Hematopoietic multipotent progenitor cell treated with erythropoietin and hydrocortisone succinate and interleukin-3 and kit ligand, for 15 days (in vitro differentiated cells): ENCODE data around the gene HOXA13.
A peak's percentile ranks its signal among the peaks of the same experiment; 100 is the strongest.

Source experiments
- DNase-seq: peaks from one replicate; pipeline ENCODE4 v3.0.0-alpha.2; 2015; ENCODE audit warnings: low spot score

Gene HOXA13

DNA sequence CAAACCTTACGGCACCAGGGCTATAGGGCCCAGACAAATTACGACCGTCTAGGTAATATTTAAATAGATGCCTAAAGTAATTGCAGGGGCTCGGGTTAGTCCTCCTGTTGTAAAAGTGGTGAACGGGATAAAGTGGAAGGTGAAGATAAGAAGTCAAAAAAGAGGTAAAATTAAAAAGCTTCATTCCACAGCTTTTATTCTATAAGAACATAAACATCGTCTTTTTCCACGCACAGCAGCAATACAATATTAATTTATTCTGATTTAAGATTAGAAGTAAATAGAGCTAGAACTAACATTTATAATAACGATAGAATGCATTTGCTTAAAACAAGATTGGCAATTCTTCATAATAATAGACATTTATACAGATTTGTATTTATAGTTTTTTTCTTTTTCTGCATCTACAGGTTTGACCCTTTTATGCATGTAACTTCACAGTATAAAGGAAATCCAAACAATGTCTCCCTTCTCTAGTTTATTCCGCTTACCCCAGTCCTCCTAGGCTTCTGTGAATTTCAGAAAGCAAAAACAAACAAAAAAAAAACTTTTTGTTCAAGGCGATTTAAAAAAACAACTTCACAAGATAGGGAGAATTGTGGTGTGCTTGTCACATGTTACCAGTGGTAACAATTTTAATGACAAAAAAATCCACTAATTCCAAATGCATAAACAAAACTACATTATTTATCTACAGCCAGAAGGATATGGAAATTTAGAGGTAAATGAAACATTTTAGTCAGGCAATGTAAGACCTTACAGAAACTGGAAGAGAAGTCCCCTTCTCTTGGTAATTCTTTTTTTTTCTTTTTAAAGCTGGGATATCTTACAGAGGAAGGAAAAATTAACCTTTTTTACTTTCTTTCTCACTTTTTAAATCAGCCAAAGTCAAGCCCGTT lies 29.2 kb downstream of the HOXA13 start:
- DNase-seq: no peak

DNA sequence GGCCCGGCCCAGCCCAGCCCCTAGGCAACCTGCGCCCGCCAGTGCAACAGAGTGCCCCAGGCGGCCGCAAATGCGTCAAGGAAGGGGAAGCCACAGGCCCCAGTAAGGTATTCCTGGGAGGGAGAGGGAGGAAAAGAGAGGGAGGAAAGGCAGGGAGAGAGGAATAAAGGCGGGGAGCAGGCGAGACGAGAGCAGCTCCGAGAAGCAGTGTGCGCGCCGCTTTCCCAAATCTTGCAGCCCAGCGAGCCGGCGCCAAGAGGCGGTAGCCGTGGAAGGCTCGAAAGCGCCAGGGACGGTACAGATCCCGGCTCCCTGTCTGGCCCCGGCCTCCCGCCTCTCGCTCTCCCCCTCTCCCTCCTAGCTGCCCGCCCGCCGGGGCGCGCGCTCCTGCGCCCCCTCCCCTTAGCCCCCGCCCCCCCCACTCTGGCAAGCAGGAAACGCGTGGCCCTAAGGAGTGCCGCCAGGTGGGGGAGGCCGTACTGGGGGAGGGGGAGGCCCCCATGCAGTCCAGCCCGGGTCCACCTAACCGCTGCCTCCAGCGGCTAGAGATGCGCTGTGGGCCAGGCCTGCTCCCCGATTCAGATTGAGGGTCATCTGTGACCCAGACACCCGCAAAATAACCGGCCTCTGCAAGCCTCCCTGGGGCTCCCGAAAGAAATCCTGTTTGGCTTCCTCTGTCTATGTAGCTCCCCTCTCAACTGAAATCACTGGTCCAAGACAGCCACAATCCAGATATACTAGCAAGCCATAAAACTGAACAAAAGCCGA lies 30.0 kb downstream of the HOXA13 start:
- no peak for DNase-seq

DNA sequence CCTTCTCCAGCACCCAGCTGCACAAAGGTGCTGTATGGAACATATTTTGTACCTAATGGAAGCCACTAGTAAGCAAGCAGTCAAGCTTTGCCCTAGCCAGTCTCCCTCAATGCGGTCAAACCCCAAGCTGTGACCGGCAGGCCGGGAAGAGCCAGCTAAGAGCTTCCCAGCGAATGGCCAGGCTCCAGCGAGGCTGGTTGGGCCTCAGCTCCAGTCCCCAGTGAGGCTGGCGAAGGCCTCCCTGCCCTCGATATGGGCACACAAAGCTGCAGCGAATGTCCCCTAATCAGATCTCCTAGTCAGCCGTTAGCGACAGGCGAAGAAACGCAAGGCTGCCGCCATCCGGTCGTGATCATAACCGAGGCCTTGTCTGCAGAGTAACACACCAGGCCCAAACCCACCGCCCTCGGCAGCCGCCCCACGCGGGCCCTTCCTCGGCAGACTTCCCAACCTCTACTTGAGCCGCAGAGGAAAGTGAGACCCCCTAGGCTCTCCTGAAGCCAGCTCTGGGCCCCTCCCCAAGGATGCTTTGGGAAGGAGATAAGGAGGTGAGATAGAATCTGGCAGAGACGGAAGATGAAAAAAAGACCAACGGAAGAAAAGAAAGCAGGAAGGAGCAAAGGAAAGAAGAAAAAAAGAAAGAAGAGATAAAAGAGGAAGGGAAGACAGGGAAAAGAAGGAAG lies 31.5 kb downstream of the HOXA13 start:
- DNase-seq: no peak

DNA sequence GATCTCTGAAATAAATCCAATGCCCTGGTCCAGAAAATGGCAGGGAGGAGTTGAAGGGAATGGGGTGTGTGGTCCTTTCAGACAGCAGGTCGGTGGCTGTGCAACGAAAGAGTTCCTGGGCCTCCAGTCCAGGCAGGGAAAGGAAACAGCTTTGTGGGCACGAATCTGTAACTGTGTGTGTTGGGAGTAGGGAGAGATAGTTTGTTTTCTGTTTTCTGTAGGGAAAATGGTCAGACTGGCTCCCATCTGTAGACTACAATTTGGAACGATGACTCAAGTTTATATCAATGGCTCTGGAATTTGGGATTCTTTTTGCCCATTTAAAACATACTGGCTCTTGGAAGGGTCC lies 32.0 kb downstream of the HOXA13 start:
- DNase-seq: no peak

DNA sequence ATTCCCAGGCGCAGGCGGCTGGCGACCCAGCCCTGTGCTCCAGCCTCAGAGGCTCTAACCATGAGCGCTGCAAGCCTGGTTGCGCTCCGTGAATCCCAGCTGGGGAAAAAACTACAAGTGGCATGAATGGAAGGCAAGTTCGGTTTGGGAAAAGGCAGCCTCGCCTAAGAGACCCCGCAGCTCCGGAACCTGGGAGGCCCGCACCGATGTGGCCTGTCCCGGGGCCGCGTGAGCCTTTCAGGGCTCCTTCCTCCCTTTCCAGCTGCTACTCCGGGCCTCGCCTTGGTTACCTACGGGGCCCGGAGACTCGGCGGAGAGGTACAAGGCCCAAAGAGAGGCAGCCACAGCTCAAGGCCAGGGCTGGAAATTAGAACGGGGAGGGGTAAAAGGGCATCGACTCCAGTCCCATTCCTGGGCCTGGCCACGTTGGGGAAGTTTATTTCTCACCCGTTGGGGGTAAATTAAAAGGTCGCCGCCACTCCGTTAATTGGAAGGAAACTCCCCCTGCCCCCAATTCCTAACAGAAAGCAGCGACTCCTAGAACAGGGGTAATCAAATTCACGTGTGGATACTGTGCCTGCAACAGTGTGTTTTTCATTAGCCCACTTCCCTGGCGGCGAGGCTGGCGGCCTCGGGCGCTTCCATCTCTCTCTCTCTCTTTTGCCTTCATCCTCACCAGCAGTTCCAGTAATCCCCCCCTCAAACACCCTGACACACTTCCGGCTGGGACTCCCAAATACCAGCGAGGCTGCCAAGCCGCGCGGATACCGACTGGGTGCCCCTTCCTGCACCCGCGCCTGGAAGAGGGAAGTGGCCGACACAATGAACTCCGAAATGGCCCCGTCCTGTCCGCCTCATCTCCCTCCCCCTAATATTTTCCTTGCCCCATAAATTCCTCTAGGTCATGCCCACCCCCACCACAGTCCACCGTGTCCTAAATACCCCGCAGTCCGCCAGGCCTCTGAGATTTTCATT lies 33.1 kb downstream of the HOXA13 start:
- no peak for DNase-seq

DNA sequence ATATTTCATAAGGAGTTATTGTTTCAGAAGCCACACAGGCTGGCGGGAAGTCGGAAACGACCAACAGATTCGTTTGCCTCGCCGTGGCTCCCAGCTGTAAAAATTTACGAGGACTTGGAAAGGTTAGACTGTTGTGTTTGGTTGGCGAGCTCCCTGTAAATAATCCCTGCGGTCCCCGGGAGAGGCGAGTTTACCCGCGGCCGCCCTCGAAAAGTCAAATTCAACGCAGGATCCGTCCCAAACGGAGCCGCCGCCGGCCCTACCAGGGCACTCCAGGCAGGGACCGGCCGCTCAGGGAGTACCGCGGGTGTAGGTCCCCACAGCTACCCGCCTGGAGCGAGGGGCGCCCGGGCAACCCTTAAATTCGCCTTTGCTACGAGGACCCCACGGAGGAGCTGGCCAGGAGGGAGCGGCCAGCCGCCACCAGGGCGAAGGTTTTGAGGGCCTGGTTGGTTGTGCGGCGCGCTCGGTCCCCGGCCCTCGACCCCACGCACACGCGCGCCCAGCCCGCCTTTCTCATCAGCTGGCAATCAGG lies 33.8 kb downstream of the HOXA13 start:
- DNase-seq: no peak

DNA sequence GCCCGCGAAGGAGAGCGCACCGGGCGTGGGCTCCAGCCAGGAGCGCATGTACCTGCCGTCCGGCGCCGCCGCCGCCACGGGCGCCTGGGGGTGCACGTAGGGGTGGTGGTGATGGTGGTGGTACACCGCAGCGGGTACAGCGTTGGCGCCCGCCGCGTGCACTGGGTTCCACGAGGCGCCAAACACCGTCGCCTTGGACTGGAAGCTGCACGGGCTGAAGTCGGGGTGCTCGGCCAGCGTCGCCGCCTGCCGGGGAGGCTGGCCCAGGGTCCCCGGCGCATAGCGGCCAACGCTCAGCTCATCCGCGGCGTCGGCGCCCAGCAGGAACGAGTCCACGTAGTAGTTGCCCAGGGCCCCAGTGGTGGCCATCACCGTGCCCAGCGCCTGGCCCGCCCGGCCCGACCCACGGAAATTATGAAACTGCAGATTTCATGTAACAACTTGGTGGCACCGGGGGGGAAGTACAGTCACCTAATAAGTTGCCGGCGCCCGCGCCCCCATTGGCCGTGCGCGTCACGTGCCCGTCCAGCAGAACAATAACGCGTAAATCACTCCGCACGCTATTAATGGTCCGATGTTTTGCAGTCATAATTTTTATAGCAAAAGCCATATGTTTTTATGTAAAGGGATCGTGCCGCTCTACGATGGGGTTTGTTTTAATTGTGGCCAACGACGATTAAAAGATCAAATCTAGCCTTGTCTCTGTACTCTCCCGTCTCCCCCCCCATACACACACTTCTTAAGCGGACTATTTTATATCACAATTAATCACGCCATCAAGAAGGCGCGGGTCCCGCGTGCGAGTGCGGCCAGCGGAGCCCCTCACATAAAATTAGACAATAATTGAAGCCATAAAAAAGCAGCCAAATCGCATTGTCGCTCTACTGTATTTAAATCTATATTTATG lies 34.5 kb downstream of the HOXA13 start, which contains the start of gene HOXA9:
Gene HOXA9, minus strand, starts transcription at position 449 of the 907 bp plus-strand sequence. Its CDS starts 80 bp downstream, at position 369.
- DNase-seq: no peak

DNA sequence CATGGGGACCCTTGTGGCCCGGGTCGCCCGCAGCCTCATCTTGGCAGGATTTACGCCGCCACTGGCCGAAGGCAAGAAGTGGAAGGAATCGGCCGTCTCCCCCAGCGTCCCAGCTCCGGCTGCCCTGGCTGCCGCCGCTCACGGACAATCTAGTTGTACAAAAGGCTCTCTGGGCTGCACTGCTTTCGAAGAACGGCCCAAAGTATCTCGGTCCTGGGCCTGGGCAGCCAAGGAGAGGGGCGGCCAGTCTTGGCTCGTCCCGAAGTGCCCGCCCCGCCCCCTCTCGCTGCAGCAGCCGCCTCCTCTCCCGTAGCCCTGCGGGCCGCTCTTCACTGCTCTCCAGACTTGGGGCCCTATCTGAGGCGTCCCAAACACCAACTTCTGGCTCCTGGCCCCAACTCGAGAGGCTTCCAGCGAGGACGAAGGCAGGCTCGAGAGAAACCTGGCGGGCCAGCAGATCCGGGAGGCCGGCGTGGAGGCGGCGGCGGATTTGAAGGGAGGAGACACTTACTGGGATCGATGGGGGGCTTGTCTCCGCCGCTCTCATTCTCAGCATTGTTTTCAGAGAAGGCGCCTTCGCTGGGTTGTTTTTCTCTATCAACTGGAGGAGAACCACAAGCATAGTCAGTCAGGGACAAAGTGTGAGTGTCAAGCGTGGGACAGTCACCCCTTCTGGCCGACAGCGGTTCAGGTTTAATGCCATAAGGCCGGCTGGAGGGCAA lies 35.4 kb downstream of the HOXA13 start:
- DNase-seq: no peak

DNA sequence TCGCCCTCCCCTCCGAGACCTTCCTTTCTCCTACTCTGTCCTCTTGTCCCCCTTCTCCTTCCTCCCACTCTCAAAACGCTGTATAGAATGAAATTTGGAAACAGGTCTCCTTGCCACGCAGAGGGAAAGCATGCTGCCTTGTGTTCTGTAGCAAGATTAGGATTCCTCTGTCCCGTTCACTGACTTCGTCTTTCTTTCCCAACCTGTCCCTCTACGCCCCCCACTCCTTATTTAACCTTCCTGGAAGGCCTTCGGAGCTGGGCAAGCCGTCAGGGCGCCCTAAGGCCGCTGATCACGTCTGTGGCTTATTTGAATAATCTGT lies 35.9 kb downstream of the HOXA13 start:
- DNase-seq: no peak

DNA sequence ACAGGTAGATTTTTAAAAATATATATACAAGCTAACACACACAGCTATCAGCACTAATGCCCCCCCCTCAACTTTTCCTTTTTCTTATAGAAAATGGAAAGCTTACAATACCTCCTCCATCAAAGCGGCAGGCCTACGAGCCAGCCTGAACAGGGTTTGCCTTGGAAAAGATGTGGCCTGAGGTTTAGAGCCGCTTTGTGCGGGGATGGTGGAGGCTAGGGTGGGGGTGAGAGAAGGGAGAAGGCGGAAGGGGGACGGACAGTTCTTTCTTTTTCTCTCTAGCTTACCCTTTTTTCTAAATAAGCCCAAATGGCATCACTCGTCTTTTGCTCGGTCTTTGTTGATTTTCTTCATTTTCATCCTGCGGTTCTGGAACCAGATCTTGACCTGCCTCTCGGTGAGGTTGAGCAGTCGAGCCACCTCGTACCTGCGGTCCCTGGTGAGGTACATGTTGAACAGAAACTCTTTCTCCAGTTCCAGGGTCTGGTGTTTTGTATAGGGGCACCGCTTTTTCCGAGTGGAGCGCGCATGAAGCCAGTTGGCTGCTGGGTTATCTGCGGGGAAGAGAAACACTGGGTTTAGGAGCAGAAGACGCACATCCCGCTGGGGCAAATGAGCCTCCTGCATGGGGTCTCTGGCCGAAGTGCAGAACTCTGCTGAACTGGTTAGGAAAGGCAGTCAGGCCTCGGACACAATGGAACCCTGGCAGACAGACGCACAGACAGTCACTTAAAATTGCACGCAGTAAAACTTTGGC lies 36.4 kb downstream of the HOXA13 start:
- no peak for DNase-seq

DNA sequence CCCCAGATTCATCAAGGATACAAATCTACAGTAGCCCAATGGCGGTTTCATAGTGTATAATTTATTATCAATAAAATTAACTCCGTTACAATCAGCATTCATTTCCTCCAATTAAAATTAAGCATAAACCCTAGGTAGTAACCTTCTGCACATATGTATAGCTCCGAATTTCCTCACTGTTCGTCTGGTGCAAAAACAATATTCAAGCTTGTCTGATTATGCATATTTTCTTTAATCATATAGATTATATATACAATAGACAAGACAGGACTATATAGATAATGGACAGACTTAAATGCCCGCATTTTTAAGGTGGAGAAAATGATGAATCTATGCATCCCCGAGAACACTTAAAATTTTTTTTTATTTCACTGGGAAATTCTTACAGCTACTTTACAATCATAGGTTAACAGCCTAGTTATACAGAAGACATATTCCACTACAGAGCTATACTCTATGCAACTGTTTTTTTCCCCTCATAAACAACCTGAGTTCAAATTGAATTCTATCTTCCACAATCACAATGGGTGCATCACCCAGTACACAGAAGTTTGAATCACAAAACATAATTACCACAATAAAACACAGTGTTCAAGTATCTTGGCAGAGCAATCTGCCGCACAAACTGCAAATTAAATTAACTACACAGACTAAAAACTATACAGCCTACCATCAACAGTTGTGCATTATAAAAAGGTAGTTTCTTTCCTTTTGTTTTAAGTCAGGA lies 37.2 kb downstream of the HOXA13 start:
- DNase-seq: no peak

DNA sequence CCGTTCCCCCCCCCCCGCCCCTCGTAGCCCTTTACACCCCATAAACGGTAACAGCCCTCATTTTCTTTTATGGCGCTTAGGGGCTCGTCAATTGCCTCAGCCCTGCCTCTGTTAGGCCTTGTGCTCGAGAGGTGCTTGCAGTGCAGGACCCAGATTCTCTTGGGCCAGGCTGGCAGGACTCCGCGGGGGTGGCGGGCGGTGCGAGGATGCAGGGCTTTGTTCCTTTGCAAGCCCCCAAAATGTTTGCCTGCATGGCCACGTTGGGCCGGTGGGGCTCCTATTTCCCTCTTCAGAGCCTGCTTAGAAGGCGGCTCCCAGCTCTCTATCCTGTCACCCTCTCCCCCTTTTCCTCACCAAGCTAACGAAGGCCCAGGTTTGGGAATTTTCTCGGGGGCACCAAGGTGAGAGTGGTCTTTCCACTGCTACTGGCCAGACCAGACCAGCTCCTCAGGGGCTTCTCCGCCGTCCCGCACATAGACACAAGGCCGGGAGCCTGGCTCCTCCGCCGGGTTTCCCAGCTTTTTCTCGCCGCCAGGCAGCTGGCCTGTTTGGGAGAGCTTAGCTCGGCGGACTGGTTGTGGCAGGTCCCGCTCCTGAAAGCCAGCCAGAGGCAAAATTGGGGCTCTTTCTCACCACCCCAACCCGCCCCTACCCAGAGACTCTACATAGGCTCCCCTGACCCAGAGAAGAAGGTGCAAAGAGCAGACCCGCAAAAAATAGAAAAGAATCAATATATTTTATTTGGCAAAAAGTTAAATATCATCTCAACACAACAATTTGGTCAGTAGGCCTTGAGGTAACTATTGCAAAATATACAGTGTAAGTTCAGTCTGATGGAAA lies 38.0 kb downstream of the HOXA13 start:
- no peak for DNase-seq

DNA sequence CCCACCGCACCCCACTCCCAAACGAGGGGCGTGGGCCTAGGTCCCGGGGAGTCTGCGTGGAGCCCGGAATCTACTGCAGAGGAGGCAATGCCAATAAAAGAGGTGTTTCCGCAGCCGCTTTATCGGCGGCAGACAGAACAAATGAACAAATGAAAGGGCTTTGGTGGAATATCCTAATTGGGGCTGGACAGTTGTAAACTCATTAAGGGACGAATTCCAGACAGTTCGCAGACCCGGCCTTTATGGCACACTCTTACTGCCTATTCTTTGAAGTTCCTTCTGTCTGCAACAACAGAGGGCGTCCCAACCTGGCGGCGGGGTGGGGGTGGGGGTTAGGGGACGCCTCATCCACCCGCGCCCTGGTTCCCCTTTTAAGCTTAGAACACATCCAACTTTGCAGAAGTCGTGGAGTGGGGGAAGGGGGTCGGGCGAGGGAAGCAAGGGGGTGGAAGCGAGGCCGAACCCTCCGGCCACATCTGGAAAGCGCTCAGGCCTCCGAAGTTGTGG lies 38.6 kb downstream of the HOXA13 start:
- no peak for DNase-seq

DNA sequence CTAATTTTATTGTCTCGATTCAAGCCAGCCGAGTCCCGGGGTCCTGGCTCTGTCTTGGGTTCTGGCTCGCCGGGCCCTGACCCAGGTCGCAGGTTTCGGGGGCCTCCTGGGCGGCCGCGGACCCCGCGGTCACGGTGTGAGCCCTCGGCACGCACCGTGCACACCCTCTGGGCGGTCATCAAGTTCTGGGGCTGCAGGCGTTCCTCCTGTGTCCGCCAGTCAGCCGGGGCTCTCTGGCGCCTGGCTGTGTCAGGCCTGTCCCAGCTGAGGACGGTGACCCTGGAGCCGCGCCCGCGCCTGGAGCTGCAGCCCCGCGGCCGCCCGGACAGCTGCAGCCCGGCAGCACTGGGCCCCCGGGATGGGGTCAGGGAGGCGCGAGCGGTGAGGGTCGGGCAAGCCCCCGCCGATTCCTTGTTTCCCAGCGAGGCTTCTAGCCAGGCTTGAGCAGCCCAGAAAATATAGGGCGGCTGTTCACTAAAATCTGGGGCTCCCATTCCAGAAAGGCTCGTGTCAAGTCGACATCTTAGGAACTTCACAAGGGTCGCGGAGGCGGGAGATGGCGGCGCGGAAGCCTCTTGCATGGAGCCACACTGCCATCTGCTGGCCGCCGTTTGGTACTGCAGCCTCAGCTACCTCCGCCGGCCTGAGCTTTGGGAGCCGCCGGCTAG lies 39.2 kb downstream of the HOXA13 start:
- DNase-seq: peak; percentile 65

DNA sequence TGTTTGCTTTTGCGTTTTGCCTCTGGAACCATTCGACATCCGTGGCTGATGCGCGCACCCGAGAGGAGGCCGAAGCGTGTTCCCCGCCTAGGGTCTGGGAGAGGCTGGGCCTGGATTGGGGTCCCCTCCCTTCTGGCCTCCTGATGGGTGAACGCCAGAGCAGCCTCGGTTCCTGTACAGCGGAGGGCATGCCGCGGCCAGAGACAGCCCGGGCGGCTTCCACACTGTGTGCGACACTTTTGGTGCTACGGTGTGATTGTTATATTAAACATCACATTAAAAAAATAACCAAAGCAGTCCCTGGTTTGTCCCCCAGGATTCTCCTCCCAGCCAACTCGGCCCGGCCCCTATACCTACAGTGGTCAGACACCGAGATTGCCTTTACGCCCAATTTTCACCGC lies 39.7 kb downstream of the HOXA13 start:
- no peak for DNase-seq
